ENCODE data around the gene EFCAB6. TPM values are rescaled to one million over a fixed set of nuclear protein-coding genes. Genes with fewer than 3 reads are reported as not detected.

Gene EFCAB6
- total and polyA plus RNA-seq, 2 donors (not counting 3 experiments of a cell fraction or from before 2014, with no cell fraction given) = 0.07 to 0.31 TPM

- Histone ChIP-seq H3K9me3 (replicated peaks; ENCODE audit: control insufficient read depth, insufficient read depth, low read length) (no peaks in the 10 kb centered on the region), H3K36me3 (ENCODE audit: control insufficient read depth in 2 of 2, extremely low read depth in 1 of 2, insufficient read depth in 2 of 2, low read length in 2 of 2) (no peaks in the 10 kb centered on the region), H2AFZ (ENCODE audit: low read depth, low read length) (no peak overlapping the region), H3K27me3 (ENCODE audit: control insufficient read depth in 2 of 2, insufficient read depth in 2 of 2, low read length in 2 of 2) (no peaks in the 10 kb centered on the region), H3K4me3 (replicated peaks in 1 of 3; ENCODE audit: insufficient read depth in 1 of 3, low read depth in 1 of 3, low read length in 3 of 3) (no peak overlapping the region), H3K9ac (replicated peaks; ENCODE audit: extremely low read depth, insufficient read depth, low read length) (no peak overlapping the region), H3K4me2 (ENCODE audit: insufficient read depth, low read length) (no peak overlapping the region), H3K27ac (ENCODE audit: insufficient read depth, low read depth, low read length) (no peak overlapping the region), H4K20me1 (replicated peaks; ENCODE audit: control insufficient read depth, extremely low read depth, insufficient read depth, low read length) (no peaks in the 10 kb centered on the region), H3K4me1 (ENCODE audit: control insufficient read depth, extremely low read depth, insufficient read depth, low read length) (no peaks in the 10 kb centered on the region), H3K9me1 (replicated peaks; ENCODE audit: control insufficient read depth, extremely low read depth, insufficient read depth, low read length) (no peaks in the 10 kb centered on the region), H3K79me2 (ENCODE audit: control insufficient read depth, insufficient read depth, low read length) (no peaks in the 10 kb centered on the region)
- POLR2A ChIA-PET = no interaction called here
- dilution Hi-C loops (cut with MboI; ENCODE audit: extremely low pct_ligation_motif_present, low sequenced_read_pairs) (no loop called here), intact Hi-C loops (cut with micrococcal nuclease) (no loop called here)
- no TSS peak for BruUV-seq (replicated peaks)
- no peak for TF ChIP-seq POLR2AphosphoS5 (IDR thresholded peaks at IDR 0.05; ENCODE audit: insufficient read depth, low read depth, low read length)
- no peak for TF ChIP-seq EZH2 (IDR thresholded peaks at IDR 0.05; ENCODE audit: borderline replicate concordance, low read depth, low read length, severe bottlenecking)
- TF ChIP-seq JUN (IDR thresholded peaks at IDR 0.05; ENCODE audit: borderline replicate concordance, insufficient read depth, insufficient read length, low read depth) = no peak
- TF ChIP-seq GATA2 (IDR thresholded peaks at IDR 0.05; ENCODE audit: insufficient read depth, insufficient read length, low read depth, low read length) = no peak
- TF ChIP-seq FOS (IDR thresholded peaks at IDR 0.05; ENCODE audit: borderline replicate concordance, insufficient read depth, low read length) = no peak
- no peak for TF ChIP-seq MYC (IDR thresholded peaks at IDR 0.05; ENCODE audit: low read depth, low read length)
- TF ChIP-seq MAX (IDR thresholded peaks at IDR 0.05; ENCODE audit: insufficient read depth, insufficient read length) = no peak
- TF ChIP-seq CTCF (IDR thresholded peaks at IDR 0.05; ENCODE audit: extremely low read depth in 1 of 2, insufficient read depth in 1 of 2, low read depth in 1 of 2, low read length in 2 of 2) = no peak
- no peak for TF ChIP-seq POLR2A (IDR thresholded peaks at IDR 0.05; ENCODE audit: low read depth, low read length)
- FAIRE-seq (no peak), DNase-seq (ENCODE audit: low read depth, low spot score) (no peak)
- CTCF ChIA-PET = no interaction called here
These were observed 20.5 kb upstream of the EFCAB6 start for GRCh38 chr22:43832393-43833265.

Data from endothelial cell of umbilical vein (primary cell).